OCI-LY7 (cell line): ENCODE measurements around the gene RBBP6.
A peak's percentile ranks its signal among the peaks of the same experiment; 100 is the strongest.

Source experiments
- EZH2phosphoT487 ChIP-seq: fragments of 200-600 bp; sonication (generic); IDR thresholded peaks from 2 replicates; pipeline ENCODE4 v1.6.1; 2018; ENCODE audit warnings: low read depth, borderline replicate concordance, mild to moderate bottlenecking, mixed run types, antibody characterized with exemption, low read length, moderate library complexity, mixed read lengths
- TF ChIP-seq, protein P1 (sequence below): fragments of 200-600 bp; sonication (generic); conservative IDR thresholded peaks from 2 replicates; pipeline ENCODE4 v1.5.1; 2014; ENCODE audit warnings: mild to moderate bottlenecking, antibody characterized with exemption, low read length, moderate library complexity, mixed read lengths

DNA sequence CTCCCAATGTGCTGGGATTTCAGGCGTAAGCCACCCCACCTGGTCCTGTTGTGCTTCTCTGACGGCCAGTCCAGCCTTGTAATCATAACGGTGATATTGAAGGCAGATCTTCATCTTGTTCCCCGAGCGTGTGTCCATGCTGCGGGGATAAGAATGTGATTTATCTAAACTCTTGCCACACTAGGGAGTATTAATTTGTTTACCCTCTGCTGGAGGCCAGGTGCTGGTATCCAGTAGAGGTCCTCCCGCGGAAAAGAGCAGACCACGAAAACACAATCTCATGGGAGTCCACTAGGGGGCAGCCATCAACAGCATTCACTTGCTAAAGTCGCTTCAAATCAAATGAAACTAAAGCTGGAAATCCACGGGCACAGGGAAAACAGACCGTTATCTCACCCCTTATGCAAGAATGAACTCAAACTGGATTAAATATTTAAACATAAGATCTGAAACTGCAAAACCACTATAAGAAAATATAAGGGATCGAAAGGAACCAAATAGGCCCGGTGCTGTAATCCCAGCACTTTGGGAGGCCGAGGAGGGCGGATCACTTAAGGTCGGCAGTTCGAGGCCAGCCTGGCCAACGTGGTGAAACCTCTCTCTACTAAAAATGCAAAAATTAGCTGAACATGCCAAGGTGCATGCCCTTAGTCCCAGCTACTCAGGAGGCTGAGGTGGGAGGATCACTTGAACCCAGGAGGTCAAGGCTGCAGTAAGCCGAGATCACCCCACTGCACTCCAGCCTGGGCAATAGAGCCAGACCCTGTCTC, 22.3 kb upstream of the RBBP6 start:
- TF ChIP-seq, protein P1, sequence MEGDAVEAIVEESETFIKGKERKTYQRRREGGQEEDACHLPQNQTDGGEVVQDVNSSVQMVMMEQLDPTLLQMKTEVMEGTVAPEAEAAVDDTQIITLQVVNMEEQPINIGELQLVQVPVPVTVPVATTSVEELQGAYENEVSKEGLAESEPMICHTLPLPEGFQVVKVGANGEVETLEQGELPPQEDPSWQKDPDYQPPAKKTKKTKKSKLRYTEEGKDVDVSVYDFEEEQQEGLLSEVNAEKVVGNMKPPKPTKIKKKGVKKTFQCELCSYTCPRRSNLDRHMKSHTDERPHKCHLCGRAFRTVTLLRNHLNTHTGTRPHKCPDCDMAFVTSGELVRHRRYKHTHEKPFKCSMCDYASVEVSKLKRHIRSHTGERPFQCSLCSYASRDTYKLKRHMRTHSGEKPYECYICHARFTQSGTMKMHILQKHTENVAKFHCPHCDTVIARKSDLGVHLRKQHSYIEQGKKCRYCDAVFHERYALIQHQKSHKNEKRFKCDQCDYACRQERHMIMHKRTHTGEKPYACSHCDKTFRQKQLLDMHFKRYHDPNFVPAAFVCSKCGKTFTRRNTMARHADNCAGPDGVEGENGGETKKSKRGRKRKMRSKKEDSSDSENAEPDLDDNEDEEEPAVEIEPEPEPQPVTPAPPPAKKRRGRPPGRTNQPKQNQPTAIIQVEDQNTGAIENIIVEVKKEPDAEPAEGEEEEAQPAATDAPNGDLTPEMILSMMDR = peak; percentile 97
- no peak for TF ChIP-seq EZH2phosphoT487
